GM10248 (cell line): ENCODE results near the gene SPEM2.

Experiments
- CTCF ChIA-PET: fragments of 300-600 bp; sonication (Branson Sonifier 250); formaldehyde crosslinking; extraction: SDS; loops from one replicate; lab custom pipeline; 2021; ENCODE audit warnings: antibody characterized with exemption; lab: Yijun Ruan, JAX
- POLR2A ChIA-PET: fragments of 350-650 bp; sonication (Branson Sonifier 250); formaldehyde crosslinking; extraction: SDS; loops from one replicate; lab custom pipeline; 2020; ENCODE audit warnings: antibody characterized with exemption; lab: Yijun Ruan, JAX
- DNase-seq: peaks from one replicate; pipeline ENCODE4 v3.0.0; 2012; ENCODE audit errors: extremely low spot score
- TF ChIP-seq, protein P1 (sequence below): IDR thresholded peaks from 2 replicates; pipeline ENCODE4 v1.5.1; 2012; ENCODE audit warnings: mild to moderate bottlenecking, low read depth; ENCODE audit errors: extremely low read depth, missing control alignments, control extremely low read depth

The SPEM2 gene

DNA sequence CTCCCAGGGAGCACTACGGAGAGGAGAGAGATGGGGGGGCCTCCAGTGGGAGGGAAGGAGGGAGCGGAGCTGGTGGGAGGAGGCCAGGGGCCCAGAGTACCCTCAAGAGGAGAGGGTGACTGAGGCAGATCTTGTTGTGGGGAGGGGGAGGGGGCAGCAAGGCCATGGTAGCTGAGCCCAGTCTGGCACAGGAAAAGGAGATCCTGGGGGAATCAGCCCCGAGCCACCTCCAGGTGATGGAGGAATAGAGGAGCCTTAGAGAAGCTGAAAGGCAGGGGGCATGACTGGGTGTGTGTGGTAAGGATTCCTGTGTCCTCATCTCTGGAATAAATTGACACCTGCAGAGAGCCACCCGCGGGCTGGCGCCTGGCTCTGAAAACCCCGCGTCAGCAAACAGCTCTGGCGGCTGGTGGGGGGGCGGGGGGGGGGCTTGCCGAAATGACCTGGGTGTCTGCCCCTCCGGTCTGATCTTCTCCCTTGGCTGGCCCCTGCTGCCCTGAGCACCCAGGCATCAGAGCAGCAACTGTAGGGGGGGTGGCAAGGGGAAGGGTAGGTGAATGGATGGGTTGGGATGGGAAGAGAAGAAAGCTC is 19.1 kb upstream of the SPEM2 start:
- TF ChIP-seq, protein P1, sequence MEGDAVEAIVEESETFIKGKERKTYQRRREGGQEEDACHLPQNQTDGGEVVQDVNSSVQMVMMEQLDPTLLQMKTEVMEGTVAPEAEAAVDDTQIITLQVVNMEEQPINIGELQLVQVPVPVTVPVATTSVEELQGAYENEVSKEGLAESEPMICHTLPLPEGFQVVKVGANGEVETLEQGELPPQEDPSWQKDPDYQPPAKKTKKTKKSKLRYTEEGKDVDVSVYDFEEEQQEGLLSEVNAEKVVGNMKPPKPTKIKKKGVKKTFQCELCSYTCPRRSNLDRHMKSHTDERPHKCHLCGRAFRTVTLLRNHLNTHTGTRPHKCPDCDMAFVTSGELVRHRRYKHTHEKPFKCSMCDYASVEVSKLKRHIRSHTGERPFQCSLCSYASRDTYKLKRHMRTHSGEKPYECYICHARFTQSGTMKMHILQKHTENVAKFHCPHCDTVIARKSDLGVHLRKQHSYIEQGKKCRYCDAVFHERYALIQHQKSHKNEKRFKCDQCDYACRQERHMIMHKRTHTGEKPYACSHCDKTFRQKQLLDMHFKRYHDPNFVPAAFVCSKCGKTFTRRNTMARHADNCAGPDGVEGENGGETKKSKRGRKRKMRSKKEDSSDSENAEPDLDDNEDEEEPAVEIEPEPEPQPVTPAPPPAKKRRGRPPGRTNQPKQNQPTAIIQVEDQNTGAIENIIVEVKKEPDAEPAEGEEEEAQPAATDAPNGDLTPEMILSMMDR: no peak
- no peak for DNase-seq
- POLR2A ChIA-PET: interaction anchor here (0.5 to 1.0 kb wide), 2 partner anchors 78 to 289 kb away, joined by 3 to 5 read pairs; partner anchors contain the start of gene POLR2A
- CTCF ChIA-PET: interaction anchor here (0.7 to 2.8 kb wide), 4 partner anchors 9 to 155 kb away, joined by 4 to 10 read pairs (median 4); no protein-coding TSS in a partner anchor

DNA sequence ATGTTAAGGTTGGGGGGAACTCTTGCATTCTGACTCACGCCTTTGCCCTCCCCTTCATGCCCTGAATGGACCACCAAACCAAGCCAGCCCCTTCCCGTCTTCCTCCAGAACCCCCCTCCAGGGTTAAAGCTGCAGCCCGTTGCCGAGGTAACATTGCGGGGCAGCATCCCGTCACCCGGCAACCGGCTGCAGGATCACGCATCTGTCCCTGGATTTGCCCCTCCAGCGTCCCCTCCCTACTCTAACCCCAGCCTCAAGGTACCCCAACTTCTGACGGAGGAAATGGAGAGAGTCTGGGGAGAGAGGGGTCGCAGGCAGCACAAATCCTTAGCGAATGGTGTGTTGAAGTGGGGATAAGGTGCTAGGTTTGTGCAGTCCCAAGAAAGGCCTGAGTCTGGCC is 18.3 kb upstream of the SPEM2 start:
- TF ChIP-seq, protein P1: no peak
- POLR2A ChIA-PET: no interaction called here

DNA sequence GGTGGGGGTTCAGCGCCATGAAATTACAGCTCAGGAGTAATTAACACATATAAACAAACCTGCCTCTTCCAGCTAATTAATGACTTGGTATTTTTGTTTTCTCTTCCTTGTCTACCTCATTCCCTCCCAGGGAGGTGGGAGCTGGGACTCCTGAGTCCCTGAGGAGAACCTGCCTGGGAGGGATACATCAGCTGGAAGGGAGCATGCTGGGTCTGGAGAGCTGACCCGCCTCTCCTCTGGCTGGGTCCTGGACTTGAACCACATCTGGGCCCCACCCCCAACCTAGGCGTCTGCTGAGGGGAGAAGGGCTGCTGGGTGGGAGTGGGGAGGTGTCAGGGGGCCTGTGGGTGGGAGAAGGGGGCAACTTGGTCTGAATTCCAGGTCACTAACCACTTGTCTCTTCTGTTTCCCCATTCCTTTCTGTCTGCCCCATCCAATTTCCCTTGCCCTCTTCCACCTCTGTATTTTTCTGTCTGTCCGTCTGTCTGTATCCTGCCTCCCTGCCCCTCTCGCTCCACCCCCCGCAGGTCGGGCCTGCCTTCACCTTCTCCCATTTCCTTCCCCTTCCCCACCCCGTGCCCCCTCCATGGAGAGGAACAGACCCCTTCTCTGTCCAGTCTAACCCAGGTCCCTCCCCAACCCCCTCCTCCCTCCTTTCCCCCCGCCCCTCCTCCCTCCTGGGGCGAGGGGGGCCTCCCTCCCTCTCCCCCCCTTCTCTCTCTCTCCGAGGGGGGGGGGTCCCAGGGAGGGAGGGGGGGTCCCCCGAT is 17.7 kb upstream of the SPEM2 start, which contains the start of gene NLGN2:
NLGN2 (plus strand) TSS at position 361 of the 767 bp plus-strand sequence. CDS start 411 bp downstream, outside the sequence.
- TF ChIP-seq, protein P1: no peak
- ChIA-PET CTCF (interaction anchor here (1.6 to 2.8 kb wide), 2 partner anchors 10 to 52 kb away, joined by 5 to 10 read pairs; no protein-coding TSS in a partner anchor), POLR2A (no interaction called here)
- no peak for DNase-seq

More for the DNA sequence above, 18.3 kb upstream of the SPEM2 start:
- DNase-seq: no peak
- CTCF ChIA-PET: interaction anchor here (1.6 to 2.8 kb wide), 2 partner anchors 10 to 51 kb away, joined by 5 to 10 read pairs; no protein-coding TSS in a partner anchor

DNA sequence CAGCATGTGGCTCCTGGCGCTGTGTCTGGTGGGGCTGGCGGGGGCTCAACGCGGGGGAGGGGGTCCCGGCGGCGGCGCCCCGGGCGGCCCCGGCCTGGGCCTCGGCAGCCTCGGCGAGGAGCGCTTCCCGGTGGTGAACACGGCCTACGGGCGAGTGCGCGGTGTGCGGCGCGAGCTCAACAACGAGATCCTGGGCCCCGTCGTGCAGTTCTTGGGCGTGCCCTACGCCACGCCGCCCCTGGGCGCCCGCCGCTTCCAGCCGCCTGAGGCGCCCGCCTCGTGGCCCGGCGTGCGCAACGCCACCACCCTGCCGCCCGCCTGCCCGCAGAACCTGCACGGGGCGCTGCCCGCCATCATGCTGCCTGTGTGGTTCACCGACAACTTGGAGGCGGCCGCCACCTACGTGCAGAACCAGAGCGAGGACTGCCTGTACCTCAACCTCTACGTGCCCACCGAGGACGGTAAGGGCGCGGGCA is 17.1 kb upstream of the SPEM2 start:
- ChIA-PET POLR2A (no interaction called here), CTCF (no interaction called here)
- TF ChIP-seq, protein P1: no peak
- no peak for DNase-seq

DNA sequence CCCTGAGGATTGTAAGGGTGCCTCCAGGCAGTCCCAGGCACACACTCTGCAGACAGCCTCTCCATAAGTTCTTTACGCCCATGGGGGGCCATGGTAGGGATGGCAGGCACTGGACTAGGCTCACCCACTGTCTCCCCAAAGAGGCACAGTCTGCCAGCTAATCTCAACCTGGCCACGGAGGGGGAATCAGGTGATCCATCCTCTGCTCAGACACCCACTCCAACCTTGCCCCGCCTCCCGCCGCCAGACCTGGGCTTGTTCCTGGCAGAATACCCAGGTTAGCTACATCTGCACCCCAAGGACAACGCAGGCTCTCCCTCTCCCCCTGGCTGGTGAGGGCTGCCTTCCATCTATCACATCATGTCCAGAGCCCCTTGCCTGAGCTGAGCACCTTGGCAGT is 16.6 kb upstream of the SPEM2 start:
- no peak for DNase-seq
- ChIA-PET CTCF (no interaction called here), POLR2A (no interaction called here)
- TF ChIP-seq, protein P1: no peak

DNA sequence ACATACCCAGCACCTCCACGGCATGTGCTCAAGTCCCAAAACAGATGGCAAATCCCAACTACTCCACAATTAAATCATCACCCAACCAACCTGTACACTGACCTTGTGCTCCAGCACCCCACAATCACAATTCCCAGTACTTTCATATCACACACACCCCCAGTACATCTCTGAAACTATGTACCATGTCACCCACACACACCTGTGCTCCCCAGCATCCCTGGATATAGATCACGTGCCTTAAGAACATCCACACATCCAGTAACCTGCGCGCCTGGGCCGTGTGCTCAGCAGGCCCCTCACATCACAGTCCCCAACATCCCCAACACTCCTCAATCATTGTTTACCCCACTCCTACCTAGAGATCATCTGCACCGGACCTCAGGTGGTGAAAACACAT is 15.7 kb upstream of the SPEM2 start:
- ChIA-PET POLR2A (no interaction called here), CTCF (no interaction called here)
- TF ChIP-seq, protein P1: no peak

More for the DNA sequence above, 15.7 kb upstream of the SPEM2 start:
- no peak for DNase-seq
